Measurements from ENCODE around the gene CSNK2B.

Gene CSNK2B

DNA sequence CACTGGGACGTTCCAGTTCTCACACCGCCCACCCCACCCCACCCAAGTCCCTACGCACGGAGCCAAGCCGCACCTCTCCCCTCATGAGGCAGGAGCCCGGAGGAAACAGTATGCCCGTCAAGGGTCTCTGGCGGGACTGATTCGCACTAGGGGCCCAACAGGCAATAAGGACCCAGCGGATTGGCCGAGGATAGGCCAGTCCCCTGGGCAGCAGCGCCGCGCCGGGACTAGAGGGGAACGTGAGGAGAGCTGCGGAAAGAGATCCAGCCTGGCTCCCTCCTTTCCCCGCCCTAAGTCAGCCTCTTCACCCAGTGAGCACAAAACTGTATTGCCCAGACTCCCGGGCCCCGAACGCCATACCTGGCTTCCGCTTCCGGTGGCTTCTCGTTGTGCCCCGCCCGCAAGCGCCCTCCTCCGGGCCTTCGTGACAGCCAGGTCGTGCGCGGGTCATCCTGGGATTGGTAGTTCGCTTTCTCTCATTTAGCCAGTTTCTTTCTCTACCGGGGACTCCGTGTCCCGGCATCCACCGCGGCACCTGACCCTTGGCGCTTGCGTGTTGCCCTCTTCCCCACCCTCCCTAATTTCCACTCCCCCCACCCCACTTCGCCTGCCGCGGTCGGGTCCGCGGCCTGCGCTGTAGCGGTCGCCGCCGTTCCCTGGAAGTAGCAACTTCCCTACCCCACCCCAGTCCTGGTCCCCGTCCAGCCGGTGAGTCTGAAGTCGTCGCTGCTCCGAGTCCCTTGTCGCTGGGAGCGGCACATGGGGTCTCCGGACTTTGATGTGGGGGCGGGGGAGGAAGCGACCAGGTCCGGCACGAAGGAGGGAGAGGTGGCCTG is at the start of gene CSNK2B:
Gene CSNK2B (plus strand): TSS at position 580 of the 836 bp plus-strand sequence. CDS start 752 bp downstream, outside the sequence.
- peak; percentile 97 for DNase-seq (ENCODE audit: low spot score)

GRCh38 chr6:31617010-31617409 is 48.9 kb upstream of the CSNK2B start:
- no peak for DNase-seq (ENCODE audit: low spot score)

- DNase-seq (ENCODE audit: low spot score): peak; percentile 99
These were observed 45.9 kb upstream of the CSNK2B start for GRCh38 chr6:31619805-31620585.

- peak; percentile 76 for DNase-seq (ENCODE audit: low spot score)
These were observed 45.1 kb upstream of the CSNK2B start, which contains the start of gene PRRC2A for GRCh38 chr6:31620586-31621319. TSS of gene PRRC2A (plus strand) at chr6:31620715. CDS start at chr6:31622790, 2,075 bp downstream.

GRCh38 chr6:31621320-31621939 is 44.5 kb upstream of the CSNK2B start:
- DNase-seq (ENCODE audit: low spot score): no peak

- DNase-seq (ENCODE audit: low spot score): no peak
These were observed 43.9 kb upstream of the CSNK2B start for GRCh38 chr6:31621991-31622390.

- DNase-seq (ENCODE audit: low spot score): no peak
These were observed 43.2 kb upstream of the CSNK2B start for GRCh38 chr6:31622684-31623091.

- no peak for DNase-seq (ENCODE audit: low spot score)
These were observed 41.8 kb upstream of the CSNK2B start for GRCh38 chr6:31624070-31624469.

DNA sequence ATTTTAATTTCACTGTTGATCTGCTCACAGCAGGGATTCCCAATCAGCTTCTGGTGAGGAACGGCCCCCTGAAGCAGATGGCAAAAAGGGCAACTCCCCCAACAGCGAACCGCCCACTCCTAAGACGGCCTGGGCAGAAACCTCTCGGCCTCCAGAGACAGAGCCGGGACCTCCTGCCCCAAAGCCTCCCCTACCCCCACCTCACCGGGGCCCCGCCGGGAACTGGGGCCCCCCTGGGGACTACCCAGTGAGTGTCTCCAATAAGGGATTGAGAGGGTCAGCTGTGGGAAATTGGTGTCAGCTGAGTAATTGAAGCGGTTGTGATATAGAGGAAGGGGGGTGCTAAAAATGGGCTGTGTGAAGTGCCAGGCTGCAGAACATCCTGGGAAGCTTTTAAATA is 38.9 kb upstream of the CSNK2B start:
- no peak for DNase-seq (ENCODE audit: low spot score)

- DNase-seq (ENCODE audit: low spot score): no peak
These were observed 38.1 kb upstream of the CSNK2B start for GRCh38 chr6:31627690-31628287.

- DNase-seq (ENCODE audit: low spot score): no peak
These were observed 36.9 kb upstream of the CSNK2B start for GRCh38 chr6:31629014-31629413.

- no peak for DNase-seq (ENCODE audit: low spot score)
These were observed 35.5 kb upstream of the CSNK2B start for GRCh38 chr6:31630177-31630934.

DNA sequence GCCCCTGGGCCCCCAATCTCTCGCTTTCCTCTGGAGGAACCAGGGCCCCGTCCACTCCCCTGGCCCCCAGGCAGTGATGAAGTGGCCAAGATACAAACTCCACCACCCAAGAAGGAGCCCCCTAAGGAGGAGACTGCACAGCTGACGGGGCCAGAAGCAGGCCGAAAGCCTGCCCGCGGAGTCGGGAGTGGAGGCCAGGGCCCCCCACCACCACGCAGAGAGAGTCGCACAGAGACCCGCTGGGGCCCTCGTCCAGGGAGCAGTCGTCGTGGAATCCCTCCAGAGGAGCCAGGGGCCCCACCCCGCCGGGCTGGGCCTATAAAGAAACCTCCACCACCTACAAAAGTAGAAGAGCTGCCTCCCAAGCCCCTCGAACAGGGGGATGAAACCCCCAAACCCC is 34.7 kb upstream of the CSNK2B start:
- DNase-seq (ENCODE audit: low spot score): no peak

DNA sequence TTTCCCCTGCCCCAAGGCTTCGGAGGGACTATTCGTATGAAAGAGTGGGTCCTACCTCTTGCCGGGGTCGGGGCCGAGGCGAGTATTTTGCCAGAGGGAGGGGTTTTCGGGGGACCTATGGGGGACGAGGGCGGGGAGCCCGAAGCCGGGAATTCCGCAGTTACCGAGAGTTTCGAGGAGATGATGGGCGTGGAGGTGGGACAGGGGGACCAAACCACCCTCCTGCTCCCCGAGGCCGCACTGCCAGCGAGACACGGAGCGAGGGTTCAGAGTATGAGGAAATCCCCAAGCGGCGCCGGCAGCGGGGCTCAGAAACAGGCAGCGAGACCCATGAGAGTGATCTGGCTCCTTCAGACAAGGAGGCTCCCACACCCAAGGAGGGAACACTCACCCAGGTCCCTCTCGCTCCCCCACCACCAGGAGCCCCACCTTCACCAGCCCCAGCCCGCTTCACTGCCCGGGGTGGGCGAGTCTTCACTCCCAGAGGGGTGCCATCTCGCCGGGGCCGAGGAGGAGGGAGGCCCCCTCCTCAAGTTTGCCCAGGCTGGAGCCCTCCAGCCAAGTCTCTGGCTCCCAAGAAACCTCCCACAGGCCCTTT is 34.1 kb upstream of the CSNK2B start:
- peak; percentile 50 for DNase-seq (ENCODE audit: low spot score)

DNA sequence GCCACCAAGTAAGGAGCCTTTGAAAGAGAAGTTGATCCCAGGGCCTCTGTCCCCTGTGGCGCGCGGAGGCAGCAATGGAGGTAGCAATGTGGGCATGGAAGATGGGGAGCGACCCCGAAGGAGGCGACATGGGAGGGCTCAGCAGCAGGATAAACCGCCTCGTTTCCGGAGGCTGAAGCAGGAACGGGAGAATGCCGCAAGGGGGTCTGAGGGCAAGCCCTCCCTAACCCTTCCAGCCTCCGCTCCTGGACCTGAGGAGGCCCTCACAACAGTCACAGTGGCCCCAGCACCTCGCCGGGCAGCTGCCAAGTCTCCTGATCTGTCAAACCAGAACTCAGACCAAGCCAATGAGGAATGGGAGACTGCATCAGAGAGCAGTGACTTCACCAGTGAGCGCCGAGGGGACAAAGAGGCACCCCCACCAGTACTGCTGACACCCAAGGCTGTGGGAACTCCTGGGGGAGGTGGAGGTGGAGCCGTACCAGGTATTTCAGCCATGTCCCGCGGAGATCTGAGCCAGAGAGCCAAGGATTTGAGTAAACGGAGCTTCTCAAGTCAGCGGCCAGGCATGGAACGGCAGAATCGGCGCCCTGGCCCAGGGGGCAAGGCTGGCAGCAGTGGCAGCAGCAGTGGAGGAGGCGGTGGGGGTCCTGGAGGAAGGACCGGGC is 33.5 kb upstream of the CSNK2B start:
- no peak for DNase-seq (ENCODE audit: low spot score)

DNA sequence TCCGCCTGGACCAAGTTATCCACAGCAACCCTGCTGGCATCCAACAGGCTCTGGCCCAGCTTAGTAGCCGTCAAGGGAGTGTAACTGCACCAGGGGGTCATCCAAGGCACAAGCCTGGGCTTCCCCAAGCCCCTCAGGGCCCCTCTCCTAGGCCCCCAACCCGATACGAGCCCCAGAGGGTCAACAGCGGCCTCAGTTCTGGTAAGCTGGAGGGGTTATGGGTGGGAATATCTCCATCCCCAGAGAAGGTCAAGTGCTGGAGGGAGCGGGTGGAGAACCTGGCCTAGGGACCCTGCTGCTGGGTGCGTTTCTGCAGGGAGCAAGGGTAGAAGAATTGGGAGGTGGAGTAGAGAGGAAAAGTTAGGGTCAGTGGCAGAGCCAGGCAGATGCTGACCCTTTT is 32.4 kb upstream of the CSNK2B start:
- no peak for DNase-seq (ENCODE audit: low spot score)

GRCh38 chr6:31634131-31634530 is 31.7 kb upstream of the CSNK2B start:
- DNase-seq (ENCODE audit: low spot score): no peak

GRCh38 chr6:31634969-31635575 is 30.8 kb upstream of the CSNK2B start:
- DNase-seq (ENCODE audit: low spot score): no peak

Data from RKO (cell line).